GM18858 (cell line): Measurements from ENCODE around the gene CPNE6.

ENCODE experiments used
- ATAC-seq: cut with Tn5 transposase; IDR thresholded peaks from one replicate; pipeline ENCODE4 v1.9.1; 2021; ENCODE audit not compliant: unreplicated experiment

CPNE6 gene

DNA sequence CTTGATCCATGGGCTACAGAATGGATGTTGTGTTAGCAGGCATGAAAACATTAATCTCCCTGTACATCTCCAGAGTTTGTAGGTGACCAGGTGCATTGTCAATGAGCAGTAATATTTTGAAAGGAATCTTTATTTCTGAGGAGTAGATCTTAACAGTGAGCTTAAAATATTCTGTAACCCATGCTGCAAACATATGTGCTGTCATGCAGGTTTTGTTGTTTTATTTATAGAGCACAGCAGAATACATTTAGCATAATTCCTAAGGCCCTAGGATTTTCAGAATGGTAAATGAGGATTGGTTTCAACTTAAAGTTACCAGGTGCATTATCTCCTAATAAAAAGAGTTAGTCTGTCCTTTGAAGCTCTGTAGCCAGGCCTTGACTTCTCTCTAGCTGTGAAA lies 55.6 kb downstream of the CPNE6 start:
- ATAC-seq: no peak

DNA sequence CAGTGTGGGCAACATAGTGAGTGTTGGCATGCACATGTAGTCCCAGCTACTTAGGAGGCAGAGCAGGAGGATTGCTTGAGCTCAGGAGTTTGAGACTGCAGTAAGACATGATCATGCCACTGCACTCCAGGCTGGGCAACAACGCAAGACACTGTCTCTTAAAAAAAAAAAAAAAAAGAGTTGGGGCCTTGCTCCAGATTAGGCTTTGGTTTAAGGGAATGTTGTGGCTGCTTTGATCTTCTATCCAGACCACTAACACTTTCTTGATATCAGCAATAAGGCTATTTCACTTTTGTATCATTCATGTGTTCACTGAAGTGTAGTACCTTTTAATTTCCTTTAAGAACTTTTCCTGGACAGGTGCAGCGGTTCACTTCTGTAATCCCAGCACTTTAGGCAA lies 56.3 kb downstream of the CPNE6 start:
- ATAC-seq: no peak
